HL-60 (cell line): ENCODE data around the gene SLC26A1.

Source experiments
- DNase-seq, 2 experiments: peaks; one replicate each; pipeline ENCODE4 v3.0.0-alpha.2; 2010 to 2020; ENCODE audit warnings: low read depth in 1 of 2, low spot score in 1 of 2
- H3K27ac ChIP-seq: fragments of 250-450 bp; sonication (Bioruptor Pico); replicated peaks from 2 replicates; pipeline ENCODE4 v1.5.1; 2020; ENCODE audit warnings: mild to moderate bottlenecking, moderate library complexity
- H3K27me3 ChIP-seq: fragments of 250-450 bp; sonication (Bioruptor Pico); 2 replicates; pipeline ENCODE4 v1.5.1; 2021; ENCODE audit warnings: mild to moderate bottlenecking, moderate library complexity; ENCODE audit not compliant: insufficient read depth, poor library complexity, severe bottlenecking
- H3K4me3 ChIP-seq: replicated peaks from 2 replicates; pipeline ENCODE4 v1.5.1; 2011; ENCODE audit warnings: mild to moderate bottlenecking, control low read depth, low read length; ENCODE audit not compliant: insufficient read depth
- CTCF ChIP-seq: IDR thresholded peaks from one replicate; pipeline ENCODE4 v1.5.1; 2011; ENCODE audit warnings: low read length, control low read depth, inconsistent platforms; ENCODE audit not compliant: insufficient read depth
- GABPA ChIP-seq: IDR thresholded peaks from 2 replicates; pipeline ENCODE4 v1.6.1; 2012; ENCODE audit warnings: low read depth
- POLR2AphosphoS5 ChIP-seq: IDR thresholded peaks from 2 replicates; pipeline ENCODE4 v1.6.1; 2012; ENCODE audit warnings: low read depth
- SPI1 ChIP-seq: IDR thresholded peaks from 2 replicates; pipeline ENCODE4 v1.6.1; 2012; ENCODE audit warnings: low read depth, mild to moderate bottlenecking, borderline replicate concordance
- TF ChIP-seq, protein P1 (sequence below): IDR thresholded peaks from 2 replicates; pipeline ENCODE4 v1.6.1; 2012; ENCODE audit warnings: low read depth; ENCODE audit not compliant: insufficient replicate concordance

The SLC26A1 gene

GRCh38 chr4:1019729-1020470 is 26.7 kb upstream of the SLC26A1 start:
- TF ChIP-seq GABPA: no peak
- TF ChIP-seq, protein P1, sequence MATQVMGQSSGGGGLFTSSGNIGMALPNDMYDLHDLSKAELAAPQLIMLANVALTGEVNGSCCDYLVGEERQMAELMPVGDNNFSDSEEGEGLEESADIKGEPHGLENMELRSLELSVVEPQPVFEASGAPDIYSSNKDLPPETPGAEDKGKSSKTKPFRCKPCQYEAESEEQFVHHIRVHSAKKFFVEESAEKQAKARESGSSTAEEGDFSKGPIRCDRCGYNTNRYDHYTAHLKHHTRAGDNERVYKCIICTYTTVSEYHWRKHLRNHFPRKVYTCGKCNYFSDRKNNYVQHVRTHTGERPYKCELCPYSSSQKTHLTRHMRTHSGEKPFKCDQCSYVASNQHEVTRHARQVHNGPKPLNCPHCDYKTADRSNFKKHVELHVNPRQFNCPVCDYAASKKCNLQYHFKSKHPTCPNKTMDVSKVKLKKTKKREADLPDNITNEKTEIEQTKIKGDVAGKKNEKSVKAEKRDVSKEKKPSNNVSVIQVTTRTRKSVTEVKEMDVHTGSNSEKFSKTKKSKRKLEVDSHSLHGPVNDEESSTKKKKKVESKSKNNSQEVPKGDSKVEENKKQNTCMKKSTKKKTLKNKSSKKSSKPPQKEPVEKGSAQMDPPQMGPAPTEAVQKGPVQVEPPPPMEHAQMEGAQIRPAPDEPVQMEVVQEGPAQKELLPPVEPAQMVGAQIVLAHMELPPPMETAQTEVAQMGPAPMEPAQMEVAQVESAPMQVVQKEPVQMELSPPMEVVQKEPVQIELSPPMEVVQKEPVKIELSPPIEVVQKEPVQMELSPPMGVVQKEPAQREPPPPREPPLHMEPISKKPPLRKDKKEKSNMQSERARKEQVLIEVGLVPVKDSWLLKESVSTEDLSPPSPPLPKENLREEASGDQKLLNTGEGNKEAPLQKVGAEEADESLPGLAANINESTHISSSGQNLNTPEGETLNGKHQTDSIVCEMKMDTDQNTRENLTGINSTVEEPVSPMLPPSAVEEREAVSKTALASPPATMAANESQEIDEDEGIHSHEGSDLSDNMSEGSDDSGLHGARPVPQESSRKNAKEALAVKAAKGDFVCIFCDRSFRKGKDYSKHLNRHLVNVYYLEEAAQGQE: no peak
- no peak for TF ChIP-seq POLR2AphosphoS5
- no peak for TF ChIP-seq SPI1
- TF ChIP-seq CTCF: no peak

DNA sequence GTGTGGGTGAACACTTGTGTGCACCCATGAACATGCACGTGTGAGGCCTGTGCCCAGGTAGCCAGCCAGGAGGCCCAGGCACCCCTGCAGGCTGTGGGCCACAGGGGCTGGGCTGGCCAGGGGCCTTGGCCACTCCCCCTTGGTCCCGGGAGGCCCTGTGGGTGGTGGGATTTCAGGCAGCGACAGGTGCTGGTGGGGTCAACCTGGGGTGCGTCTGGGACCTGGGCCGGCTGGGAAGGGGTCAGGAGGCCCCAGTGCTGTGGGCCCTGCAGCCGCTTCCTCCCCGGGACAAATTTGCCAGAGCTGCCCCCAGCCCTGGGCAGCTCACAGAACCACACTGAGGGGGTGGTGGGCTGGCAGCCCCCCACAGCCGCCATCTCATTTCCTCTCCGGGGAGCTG is 26.1 kb upstream of the SLC26A1 start:
- H3K4me3 ChIP-seq: no peak overlapping the region
- H3K27ac ChIP-seq: no peak overlapping the region
- DNase-seq: no peak
- TF ChIP-seq POLR2AphosphoS5 (no peak), CTCF (no peak), GABPA (no peak), SPI1 (no peak)
- TF ChIP-seq, protein P1: no peak
- H3K27me3 ChIP-seq: no peaks in the 10 kb centered on the region

More at GRCh38 chr4:1019729-1020470, 26.7 kb upstream of the SLC26A1 start:
- H3K27ac ChIP-seq: no peak overlapping the region
- H3K27me3 ChIP-seq: no peaks in the 10 kb centered on the region
- no peak overlapping the region for H3K4me3 ChIP-seq
- no peak for DNase-seq

GRCh38 chr4:1018147-1019020 is 25.2 kb upstream of the SLC26A1 start:
- Histone ChIP-seq H3K27ac (no peak overlapping the region), H3K27me3 (no peaks in the 10 kb centered on the region), H3K4me3 (no peak overlapping the region)
- no peak for DNase-seq
- TF ChIP-seq, protein P1: no peak
- TF ChIP-seq GABPA (no peak), CTCF (no peak), SPI1 (no peak), POLR2AphosphoS5 (no peak)
